Ovary (tissue), 3 donors: ENCODE results near the gene MIA3.

Source experiments
- POLR2A ChIP-seq: fragments of 450-650 bp; IDR thresholded peaks from one replicate; pipeline ENCODE4 v1.6.1; 2017; ENCODE audit warnings: antibody characterized with exemption, mild to moderate bottlenecking, moderate library complexity
- TF ChIP-seq, protein P1 (sequence below), 3 donors: fragments of 450-650 bp in 2 of 3; fragments of 200-600 bp in 1 of 3; IDR thresholded peaks; one replicate each; pipeline versions ENCODE4 v1.5.1 to v1.8.0; 2016 to 2022; ENCODE audit warnings: antibody characterized with exemption in 3 of 3, mild to moderate bottlenecking in 1 of 3
- donor health status: DM: no; HTN: no; CAD: no.

DNA sequence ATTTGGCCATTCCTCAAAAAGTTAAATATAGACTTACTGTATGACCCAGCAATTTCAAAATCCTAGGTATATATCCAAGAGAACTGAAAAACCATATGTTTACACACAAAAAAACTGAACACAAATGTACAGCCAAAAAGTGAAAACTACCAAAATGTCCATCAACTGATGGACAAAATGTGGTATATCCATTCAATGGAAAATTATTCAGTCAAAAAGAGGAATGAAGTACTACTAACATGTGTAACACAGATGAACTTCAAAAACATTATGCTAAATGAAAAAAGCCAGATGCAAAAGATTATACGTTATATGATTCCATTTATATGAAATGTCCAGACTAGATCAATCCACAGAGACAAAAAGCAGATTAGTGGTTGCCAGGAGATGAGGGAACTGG is 86.4 kb downstream of the MIA3 start:
- TF ChIP-seq, protein P1, sequence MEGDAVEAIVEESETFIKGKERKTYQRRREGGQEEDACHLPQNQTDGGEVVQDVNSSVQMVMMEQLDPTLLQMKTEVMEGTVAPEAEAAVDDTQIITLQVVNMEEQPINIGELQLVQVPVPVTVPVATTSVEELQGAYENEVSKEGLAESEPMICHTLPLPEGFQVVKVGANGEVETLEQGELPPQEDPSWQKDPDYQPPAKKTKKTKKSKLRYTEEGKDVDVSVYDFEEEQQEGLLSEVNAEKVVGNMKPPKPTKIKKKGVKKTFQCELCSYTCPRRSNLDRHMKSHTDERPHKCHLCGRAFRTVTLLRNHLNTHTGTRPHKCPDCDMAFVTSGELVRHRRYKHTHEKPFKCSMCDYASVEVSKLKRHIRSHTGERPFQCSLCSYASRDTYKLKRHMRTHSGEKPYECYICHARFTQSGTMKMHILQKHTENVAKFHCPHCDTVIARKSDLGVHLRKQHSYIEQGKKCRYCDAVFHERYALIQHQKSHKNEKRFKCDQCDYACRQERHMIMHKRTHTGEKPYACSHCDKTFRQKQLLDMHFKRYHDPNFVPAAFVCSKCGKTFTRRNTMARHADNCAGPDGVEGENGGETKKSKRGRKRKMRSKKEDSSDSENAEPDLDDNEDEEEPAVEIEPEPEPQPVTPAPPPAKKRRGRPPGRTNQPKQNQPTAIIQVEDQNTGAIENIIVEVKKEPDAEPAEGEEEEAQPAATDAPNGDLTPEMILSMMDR (IDR thresholded peaks at IDR 0.05), result no peak
- TF ChIP-seq POLR2A, result no peak
